ENCODE measurements around the gene ANKH.

GRCh38 chr5:14848385-14848784 is 23.2 kb downstream of the ANKH start:
- TF ChIP-seq SUZ12 (IDR thresholded peaks at IDR 0.05; ENCODE audit: extremely low read depth, insufficient read depth, insufficient read length): no peak
- no peak for TF ChIP-seq YY1 (IDR thresholded peaks at IDR 0.05; ENCODE audit: insufficient read depth, insufficient read length)
- TF ChIP-seq ZNF274 (IDR thresholded peaks at IDR 0.05; ENCODE audit: low read depth, low read length): no peak
